Coronary artery (tissue), 2 donors: ENCODE results near the gene MLYCD.
A peak's percentile ranks its signal among the peaks of the same experiment; 100 is the strongest.

Experiments
- DNase-seq: peaks from one replicate; pipeline ENCODE4 v3.0.0-alpha.2; 2017; ENCODE audit warnings: low spot score
- H3K27ac ChIP-seq, 2 donors: fragments of 200-600 bp; sonication (generic); one replicate each; pipeline ENCODE4 v1.5.1; 2016 to 2019
- H3K4me3 ChIP-seq: fragments of 200-600 bp; sonication (generic); 2 replicates; pipeline ENCODE4 v1.5.1; 2016; ENCODE audit warnings: mild to moderate bottlenecking, moderate library complexity
- CTCF ChIP-seq: fragments of 200-600 bp; sonication (generic); IDR thresholded peaks from one replicate; pipeline ENCODE4 v1.5.1; 2019; ENCODE audit warnings: antibody characterized with exemption

MLYCD gene

GRCh38 chr16:83960521-83961249 is 61.8 kb downstream of the MLYCD start:
- no peak for DNase-seq
- no peak overlapping the region for H3K27ac ChIP-seq
- TF ChIP-seq CTCF, result no peak
- no peak overlapping the region for H3K4me3 ChIP-seq

GRCh38 chr16:83961591-83961990 is 62.7 kb downstream of the MLYCD start:
- DNase-seq, result no peak

GRCh38 chr16:83963277-83964119 is 64.6 kb downstream of the MLYCD start:
- TF ChIP-seq CTCF, result no peak
- DNase-seq, result no peak
- peak overlapping the region; percentile 49 to 77 for H3K27ac ChIP-seq
- H3K4me3 ChIP-seq, result no peak overlapping the region

More at GRCh38 chr16:83961591-83961990, 62.7 kb downstream of the MLYCD start:
- TF ChIP-seq CTCF, result no peak
- H3K4me3 ChIP-seq, result no peak overlapping the region
- H3K27ac ChIP-seq, result no peak overlapping the region

GRCh38 chr16:83964684-83965443 is 65.9 kb downstream of the MLYCD start:
- no peak overlapping the region for H3K27ac ChIP-seq
- no peak overlapping the region for H3K4me3 ChIP-seq
- TF ChIP-seq CTCF, result no peak
- DNase-seq, result no peak

GRCh38 chr16:83965444-83966152 is 66.7 kb downstream of the MLYCD start:
- no peak overlapping the region for H3K27ac ChIP-seq
- H3K4me3 ChIP-seq, result no peak overlapping the region
- DNase-seq, result no peak
- no peak for TF ChIP-seq CTCF

GRCh38 chr16:83966153-83966696 is 67.3 kb downstream of the MLYCD start:
- DNase-seq, result no peak
- Histone ChIP-seq H3K27ac (no peak overlapping the region), H3K4me3 (no peak overlapping the region)
- no peak for TF ChIP-seq CTCF
